ENCODE results near the gene CCNJL.

Gene CCNJL

DNA sequence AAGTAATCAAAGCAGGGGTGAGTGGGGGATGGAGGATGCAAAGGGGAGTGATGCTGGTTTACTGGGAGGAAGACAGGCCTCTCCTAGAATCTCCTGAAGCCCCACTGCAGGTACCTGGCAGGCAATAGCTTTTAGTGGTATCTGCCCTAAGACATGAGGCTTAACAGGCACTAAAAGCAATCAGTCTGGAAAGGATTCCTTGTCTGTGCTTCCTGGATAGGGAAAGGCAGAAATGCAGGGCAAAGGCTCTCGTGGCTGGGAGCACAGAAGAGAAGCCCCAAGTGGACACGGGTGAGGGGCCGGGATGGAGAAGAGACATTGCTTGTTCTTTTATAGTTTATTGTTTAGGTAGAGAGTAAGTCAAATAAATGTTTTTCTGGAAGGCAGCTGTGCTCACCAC lies 40.1 kb downstream of the CCNJL start:
- no peaks in the 10 kb centered on the region for H3K27me3 ChIP-seq (ENCODE audit: control insufficient read depth in 3 of 3, insufficient read depth in 3 of 3, low read depth in 1 of 3, low read length in 3 of 3)
- H3K18ac ChIP-seq (ENCODE audit: low read length): no peak overlapping the region
- H3K27ac ChIP-seq (replicated peaks; ENCODE audit: low read length): peak overlapping the region; percentile 53
- no peak overlapping the region for H3K4ac ChIP-seq (ENCODE audit: low read length)
- H2AK5ac ChIP-seq (ENCODE audit: low read depth, low read length): no peak overlapping the region
- H2BK5ac ChIP-seq (ENCODE audit: low read length): no peak overlapping the region
- H2BK12ac ChIP-seq (ENCODE audit: low read length): no peak overlapping the region
- no peak overlapping the region for H3K23ac ChIP-seq (ENCODE audit: low read depth, low read length, poor library complexity)
- H2AFZ ChIP-seq (ENCODE audit: low read length): no peak overlapping the region
- peaks cover 12 to 64% of the 10 kb centered on the region in 2 donors for H3K36me3 ChIP-seq (replicated peaks in 1 of 2; ENCODE audit: control insufficient read depth in 2 of 2, insufficient read depth in 2 of 2, low read length in 2 of 2)
- H2BK120ac ChIP-seq (ENCODE audit: low read depth, low read length): no peak overlapping the region
- no peak for DNase-seq (ENCODE audit: low spot score)
- H4K91ac ChIP-seq (ENCODE audit: low read depth, low read length, poor library complexity): no peak overlapping the region
- no CpG with 5 or more reads among the region's 3 CpGs for WGBS, 2 donors (ENCODE audit: extremely low coverage in 2 of 2, insufficient read length in 2 of 2, insufficient replicate concordance in 1 of 2)
- no peak overlapping the region for H3K9ac ChIP-seq (ENCODE audit: low read depth, low read length, poor library complexity)
- peak overlapping the region; percentile 5 for H3K14ac ChIP-seq (ENCODE audit: low read length)
- no peak overlapping the region for H4K8ac ChIP-seq (ENCODE audit: low read depth, low read length)
- H3K79me1 ChIP-seq (ENCODE audit: low read depth, low read length): no peaks in the 10 kb centered on the region
- H3K9me3 ChIP-seq (replicated peaks in 1 of 2; ENCODE audit: control insufficient read depth in 2 of 2, insufficient read depth in 1 of 2, low read depth in 1 of 2, low read length in 2 of 2): no peaks in the 10 kb centered on the region
- H3K4me2 ChIP-seq (ENCODE audit: insufficient read depth, low read length, poor library complexity, severe bottlenecking): no peak overlapping the region
- H3K4me3 ChIP-seq (ENCODE audit: low read length in 2 of 2): no peak overlapping the region
- H2BK15ac ChIP-seq (ENCODE audit: low read length): no peak overlapping the region
- peaks cover 11 to 15% of the 10 kb centered on the region in 2 donors for H3K4me1 ChIP-seq (ENCODE audit: control insufficient read depth in 2 of 2, insufficient read depth in 1 of 2, low read depth in 1 of 2, low read length in 2 of 2)

GRCh38 chr5:160271836-160272235 lies 40.5 kb downstream of the CCNJL start:
- no peak overlapping the region for H4K8ac ChIP-seq (ENCODE audit: low read depth, low read length)
- H3K4ac ChIP-seq (ENCODE audit: low read length): no peak overlapping the region
- H3K14ac ChIP-seq (ENCODE audit: low read length): no peak overlapping the region
- no peak overlapping the region for H2BK120ac ChIP-seq (ENCODE audit: low read depth, low read length)
- H2BK5ac ChIP-seq (ENCODE audit: low read length): no peak overlapping the region
- H3K36me3 ChIP-seq (replicated peaks in 1 of 2; ENCODE audit: control insufficient read depth in 2 of 2, insufficient read depth in 2 of 2, low read length in 2 of 2): peaks cover 12 to 60% of the 10 kb centered on the region in 2 donors
- H4K91ac ChIP-seq (ENCODE audit: low read depth, low read length, poor library complexity): no peak overlapping the region
- no peak overlapping the region for H2AK5ac ChIP-seq (ENCODE audit: low read depth, low read length)
- H3K27me3 ChIP-seq (ENCODE audit: control insufficient read depth in 3 of 3, insufficient read depth in 3 of 3, low read depth in 1 of 3, low read length in 3 of 3): no peaks in the 10 kb centered on the region
- no peak overlapping the region for H3K23ac ChIP-seq (ENCODE audit: low read depth, low read length, poor library complexity)
- H2AFZ ChIP-seq (ENCODE audit: low read length): no peak overlapping the region
- H3K79me1 ChIP-seq (ENCODE audit: low read depth, low read length): no peaks in the 10 kb centered on the region
- no peaks in the 10 kb centered on the region for H3K9me3 ChIP-seq (replicated peaks in 1 of 2; ENCODE audit: control insufficient read depth in 2 of 2, insufficient read depth in 1 of 2, low read depth in 1 of 2, low read length in 2 of 2)
- no peak overlapping the region for H2BK12ac ChIP-seq (ENCODE audit: low read length)
- no peak overlapping the region for H2BK15ac ChIP-seq (ENCODE audit: low read length)
- H3K4me1 ChIP-seq (ENCODE audit: control insufficient read depth in 2 of 2, insufficient read depth in 1 of 2, low read depth in 1 of 2, low read length in 2 of 2): peaks cover 15 to 16% of the 10 kb centered on the region in 2 donors
- no CpG with 5 or more reads among the region's 6 CpGs for WGBS, 2 donors (ENCODE audit: extremely low coverage in 2 of 2, insufficient read length in 2 of 2, insufficient replicate concordance in 1 of 2)
- H3K4me3 ChIP-seq (ENCODE audit: low read length in 2 of 2): no peak overlapping the region
- no peak overlapping the region for H3K4me2 ChIP-seq (ENCODE audit: insufficient read depth, low read length, poor library complexity, severe bottlenecking)
- H3K18ac ChIP-seq (ENCODE audit: low read length): no peak overlapping the region
- peak overlapping the region; percentile 53 for H3K27ac ChIP-seq (replicated peaks; ENCODE audit: low read length)
- no peak overlapping the region for H3K9ac ChIP-seq (ENCODE audit: low read depth, low read length, poor library complexity)
- no peak for DNase-seq (ENCODE audit: low spot score)

- H3K4me2 ChIP-seq (ENCODE audit: insufficient read depth, low read length, poor library complexity, severe bottlenecking): no peak overlapping the region
- no peak overlapping the region for H4K8ac ChIP-seq (ENCODE audit: low read depth, low read length)
- H3K36me3 ChIP-seq (replicated peaks in 1 of 2; ENCODE audit: control insufficient read depth in 2 of 2, insufficient read depth in 2 of 2, low read length in 2 of 2): peaks cover 12 to 56% of the 10 kb centered on the region in 2 donors
- H3K4ac ChIP-seq (ENCODE audit: low read length): no peak overlapping the region
- no peak overlapping the region for H2AFZ ChIP-seq (ENCODE audit: low read length)
- H3K18ac ChIP-seq (ENCODE audit: low read length): peak overlapping the region; percentile 12
- no peak overlapping the region for H2AK5ac ChIP-seq (ENCODE audit: low read depth, low read length)
- no peak overlapping the region for H2BK120ac ChIP-seq (ENCODE audit: low read depth, low read length)
- no peak overlapping the region for H3K9ac ChIP-seq (ENCODE audit: low read depth, low read length, poor library complexity)
- no peaks in the 10 kb centered on the region for H3K79me1 ChIP-seq (ENCODE audit: low read depth, low read length)
- no peak for DNase-seq (ENCODE audit: low spot score)
- no peaks in the 10 kb centered on the region for H3K9me3 ChIP-seq (replicated peaks in 1 of 2; ENCODE audit: control insufficient read depth in 2 of 2, insufficient read depth in 1 of 2, low read depth in 1 of 2, low read length in 2 of 2)
- H3K4me1 ChIP-seq (ENCODE audit: control insufficient read depth in 2 of 2, insufficient read depth in 1 of 2, low read depth in 1 of 2, low read length in 2 of 2): peaks cover 19 to 20% of the 10 kb centered on the region in 2 donors
- no peak overlapping the region for H3K4me3 ChIP-seq (ENCODE audit: low read length in 2 of 2)
- no CpG with 5 or more reads among the region's 8 CpGs for WGBS, 2 donors (ENCODE audit: extremely low coverage in 2 of 2, insufficient read length in 2 of 2, insufficient replicate concordance in 1 of 2)
- no peak overlapping the region for H3K14ac ChIP-seq (ENCODE audit: low read length)
- no peak overlapping the region for H3K23ac ChIP-seq (ENCODE audit: low read depth, low read length, poor library complexity)
- H2BK15ac ChIP-seq (ENCODE audit: low read length): no peak overlapping the region
- H4K91ac ChIP-seq (ENCODE audit: low read depth, low read length, poor library complexity): no peak overlapping the region
- peak overlapping the region; percentile 5 for H3K27ac ChIP-seq (replicated peaks; ENCODE audit: low read length)
- no peaks in the 10 kb centered on the region for H3K27me3 ChIP-seq (ENCODE audit: control insufficient read depth in 3 of 3, insufficient read depth in 3 of 3, low read depth in 1 of 3, low read length in 3 of 3)
- no peak overlapping the region for H2BK5ac ChIP-seq (ENCODE audit: low read length)
- no peak overlapping the region for H2BK12ac ChIP-seq (ENCODE audit: low read length)
Measured at GRCh38 chr5:160271396-160271795, 41.0 kb downstream of the CCNJL start.

GRCh38 chr5:160270704-160271103 lies 41.7 kb downstream of the CCNJL start:
- no peak overlapping the region for H3K14ac ChIP-seq (ENCODE audit: low read length)
- H3K27ac ChIP-seq (replicated peaks; ENCODE audit: low read length): no peak overlapping the region
- no peak overlapping the region for H3K9ac ChIP-seq (ENCODE audit: low read depth, low read length, poor library complexity)

More at GRCh38 chr5:160270704-160271103, 41.7 kb downstream of the CCNJL start:
- H3K27me3 ChIP-seq (ENCODE audit: control insufficient read depth in 3 of 3, insufficient read depth in 3 of 3, low read depth in 1 of 3, low read length in 3 of 3): no peaks in the 10 kb centered on the region
- H2AK5ac ChIP-seq (ENCODE audit: low read depth, low read length): no peak overlapping the region
- no peak overlapping the region for H3K18ac ChIP-seq (ENCODE audit: low read length)
- no peak overlapping the region for H3K23ac ChIP-seq (ENCODE audit: low read depth, low read length, poor library complexity)
- H3K36me3 ChIP-seq (replicated peaks in 1 of 2; ENCODE audit: control insufficient read depth in 2 of 2, insufficient read depth in 2 of 2, low read length in 2 of 2): peaks cover 12 to 49% of the 10 kb centered on the region in 2 donors
- peaks cover 23 to 26% of the 10 kb centered on the region in 2 donors for H3K4me1 ChIP-seq (ENCODE audit: control insufficient read depth in 2 of 2, insufficient read depth in 1 of 2, low read depth in 1 of 2, low read length in 2 of 2)
- no peak overlapping the region for H3K4me3 ChIP-seq (ENCODE audit: low read length in 2 of 2)
- DNase-seq (ENCODE audit: low spot score): no peak
- H3K79me1 ChIP-seq (ENCODE audit: low read depth, low read length): no peaks in the 10 kb centered on the region
- no peak overlapping the region for H2BK12ac ChIP-seq (ENCODE audit: low read length)
- H3K4me2 ChIP-seq (ENCODE audit: insufficient read depth, low read length, poor library complexity, severe bottlenecking): no peak overlapping the region
- H2BK120ac ChIP-seq (ENCODE audit: low read depth, low read length): no peak overlapping the region
- H3K9me3 ChIP-seq (replicated peaks in 1 of 2; ENCODE audit: control insufficient read depth in 2 of 2, insufficient read depth in 1 of 2, low read depth in 1 of 2, low read length in 2 of 2): no peaks in the 10 kb centered on the region
- WGBS, 2 donors (ENCODE audit: extremely low coverage in 2 of 2, insufficient read length in 2 of 2, insufficient replicate concordance in 1 of 2): no CpG with 5 or more reads among the region's 4 CpGs
- H2BK15ac ChIP-seq (ENCODE audit: low read length): no peak overlapping the region
- no peak overlapping the region for H4K8ac ChIP-seq (ENCODE audit: low read depth, low read length)
- H3K4ac ChIP-seq (ENCODE audit: low read length): no peak overlapping the region
- H4K91ac ChIP-seq (ENCODE audit: low read depth, low read length, poor library complexity): no peak overlapping the region
- no peak overlapping the region for H2AFZ ChIP-seq (ENCODE audit: low read length)
- H2BK5ac ChIP-seq (ENCODE audit: low read length): no peak overlapping the region
